ENCODE results near the gene ENTPD1.

- no peak for TF ChIP-seq CTCF (IDR thresholded peaks at IDR 0.05)
- TF ChIP-seq RFX5 (IDR thresholded peaks at IDR 0.05), result no peak
- TF ChIP-seq SMC3 (IDR thresholded peaks at IDR 0.05), result no peak
- TF ChIP-seq BHLHE40 (IDR thresholded peaks at IDR 0.05; ENCODE audit: low read depth, low read length), result no peak
- TF ChIP-seq ZC3H11A (IDR thresholded peaks at IDR 0.05), result no peak
- TF ChIP-seq POLR2A (IDR thresholded peaks at IDR 0.05; ENCODE audit: low read length), result no peak
- no peak for TF ChIP-seq SREBF2 (IDR thresholded peaks at IDR 0.05)
- TF ChIP-seq, protein P1, sequence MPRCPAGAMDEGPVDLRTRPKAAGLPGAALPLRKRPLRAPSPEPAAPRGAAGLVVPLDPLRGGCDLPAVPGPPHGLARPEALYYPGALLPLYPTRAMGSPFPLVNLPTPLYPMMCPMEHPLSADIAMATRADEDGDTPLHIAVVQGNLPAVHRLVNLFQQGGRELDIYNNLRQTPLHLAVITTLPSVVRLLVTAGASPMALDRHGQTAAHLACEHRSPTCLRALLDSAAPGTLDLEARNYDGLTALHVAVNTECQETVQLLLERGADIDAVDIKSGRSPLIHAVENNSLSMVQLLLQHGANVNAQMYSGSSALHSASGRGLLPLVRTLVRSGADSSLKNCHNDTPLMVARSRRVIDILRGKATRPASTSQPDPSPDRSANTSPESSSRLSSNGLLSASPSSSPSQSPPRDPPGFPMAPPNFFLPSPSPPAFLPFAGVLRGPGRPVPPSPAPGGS (IDR thresholded peaks at IDR 0.05), result no peak
- TF ChIP-seq KDM5A (IDR thresholded peaks at IDR 0.05), result no peak
These were observed 27.8 kb downstream of the ENTPD1 start for GRCh38 chr10:95783741-95784140.
